Measurements from ENCODE around the gene PHKG1.
"Not testable (repeated sequence)": the region's sequence is repeated elsewhere in the genome, so short reads cannot be mapped to it uniquely, and the experiment has no call there.

PHKG1 gene

GRCh38 chr7:56033671-56034432 lies 58.9 kb downstream of the PHKG1 start:
- DNase-seq = peak; percentile 41

DNA sequence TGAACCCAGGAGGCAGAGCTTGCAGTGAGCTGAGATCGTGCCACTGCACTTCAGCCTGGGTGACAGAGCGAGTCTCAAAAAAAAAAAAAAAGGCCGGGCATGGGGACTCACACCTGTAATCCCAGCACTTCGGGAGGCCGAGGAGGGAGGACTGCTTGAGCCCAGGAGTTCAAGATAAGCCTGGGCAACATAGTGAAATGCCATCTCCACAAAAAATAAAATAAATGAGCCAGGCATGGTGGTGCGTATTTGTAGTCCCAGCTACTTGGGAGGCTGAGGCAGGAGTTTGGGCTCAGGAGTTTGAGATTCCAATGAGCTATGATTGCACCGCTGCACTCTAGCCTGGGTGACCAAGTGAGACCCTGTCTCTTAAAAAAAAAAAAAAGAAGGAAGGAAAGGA lies 60.2 kb downstream of the PHKG1 start:
- DNase-seq = not testable (repeated sequence)

- not testable (repeated sequence) for DNase-seq
These were observed 61.2 kb downstream of the PHKG1 start for GRCh38 chr7:56031556-56031955.

DNA sequence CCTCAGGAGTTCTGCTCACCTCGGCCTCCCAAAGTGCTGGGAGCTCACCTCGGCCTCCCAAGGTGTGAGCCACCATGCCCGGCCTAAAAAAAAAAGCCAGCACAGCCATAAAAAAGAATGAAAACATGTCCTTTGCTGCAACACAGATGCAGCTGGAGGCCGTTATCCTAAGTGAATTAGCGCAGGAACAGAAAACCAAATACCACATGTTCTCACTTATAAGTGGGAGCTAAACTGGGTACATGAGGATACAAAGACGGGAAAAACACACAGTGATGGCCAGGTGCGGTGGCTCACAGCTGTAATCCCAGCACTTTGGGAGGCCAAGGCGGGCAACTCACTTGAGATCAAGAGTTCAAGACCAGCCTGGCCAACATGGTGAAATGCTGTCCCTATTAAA lies 62.4 kb downstream of the PHKG1 start:
- no peak for DNase-seq
